HCT116 (cell line): ENCODE measurements around the gene MGME1.

Experiments used
- EZH2 ChIP-seq: fragments of 200-600 bp; sonication (generic); IDR thresholded peaks from 2 replicates; pipeline ENCODE4 v1.6.1; 2017; ENCODE audit warnings: antibody characterized with exemption, mixed run types
- POLR2A ChIP-seq: IDR thresholded peaks from 2 replicates; pipeline ENCODE4 v1.7.0; 2011; ENCODE audit warnings: borderline replicate concordance; ENCODE audit not compliant: insufficient read depth, insufficient read length; ENCODE audit errors: extremely low read depth
- POLR2AphosphoS5 ChIP-seq: IDR thresholded peaks from 2 replicates; pipeline ENCODE4 v1.6.1; 2011; ENCODE audit warnings: mild to moderate bottlenecking, low read depth, low read length, moderate library complexity
- TF ChIP-seq, protein P1 (sequence below), 3 experiments: fragments of 200-600 bp in 1 of 3; sonication (generic) in 1 of 3; IDR thresholded peaks in 2 of 3; conservative IDR thresholded peaks in 1 of 3; 2 replicates each; pipeline ENCODE4 v1.5.1; 2012 to 2017; ENCODE audit warnings: low read depth in 2 of 3, low read length in 2 of 3, antibody characterized with exemption in 1 of 3, borderline replicate concordance in 1 of 3, control low read depth in 1 of 3, mild to moderate bottlenecking in 1 of 3, mixed read lengths in 1 of 3, mixed run types in 1 of 3, moderate library complexity in 1 of 3; ENCODE audit not compliant: insufficient read depth in 1 of 3
- TF ChIP-seq, protein P2 (sequence below): IDR thresholded peaks from 2 replicates; pipeline ENCODE4 v1.6.1; 2011; ENCODE audit warnings: mild to moderate bottlenecking, low read length, moderate library complexity; ENCODE audit not compliant: insufficient replicate concordance; ENCODE audit errors: extremely low read depth
- TF ChIP-seq, protein P3 (sequence below): IDR thresholded peaks from 2 replicates; pipeline ENCODE4 v1.6.1; 2012; ENCODE audit warnings: low read depth

GRCh38 chr20:17925141-17925939 is 43.5 kb upstream of the MGME1 start:
- TF ChIP-seq, protein P1, sequence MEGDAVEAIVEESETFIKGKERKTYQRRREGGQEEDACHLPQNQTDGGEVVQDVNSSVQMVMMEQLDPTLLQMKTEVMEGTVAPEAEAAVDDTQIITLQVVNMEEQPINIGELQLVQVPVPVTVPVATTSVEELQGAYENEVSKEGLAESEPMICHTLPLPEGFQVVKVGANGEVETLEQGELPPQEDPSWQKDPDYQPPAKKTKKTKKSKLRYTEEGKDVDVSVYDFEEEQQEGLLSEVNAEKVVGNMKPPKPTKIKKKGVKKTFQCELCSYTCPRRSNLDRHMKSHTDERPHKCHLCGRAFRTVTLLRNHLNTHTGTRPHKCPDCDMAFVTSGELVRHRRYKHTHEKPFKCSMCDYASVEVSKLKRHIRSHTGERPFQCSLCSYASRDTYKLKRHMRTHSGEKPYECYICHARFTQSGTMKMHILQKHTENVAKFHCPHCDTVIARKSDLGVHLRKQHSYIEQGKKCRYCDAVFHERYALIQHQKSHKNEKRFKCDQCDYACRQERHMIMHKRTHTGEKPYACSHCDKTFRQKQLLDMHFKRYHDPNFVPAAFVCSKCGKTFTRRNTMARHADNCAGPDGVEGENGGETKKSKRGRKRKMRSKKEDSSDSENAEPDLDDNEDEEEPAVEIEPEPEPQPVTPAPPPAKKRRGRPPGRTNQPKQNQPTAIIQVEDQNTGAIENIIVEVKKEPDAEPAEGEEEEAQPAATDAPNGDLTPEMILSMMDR (IDR thresholded peaks at IDR 0.05 in 2 of 3, conservative IDR thresholded peaks at IDR 0.05 in 1 of 3; ENCODE audit: borderline replicate concordance in 1 of 3, insufficient read depth in 1 of 3, low read depth in 2 of 3, low read length in 2 of 3), result no peak
- no peak for TF ChIP-seq POLR2A
- TF ChIP-seq, protein P2, sequence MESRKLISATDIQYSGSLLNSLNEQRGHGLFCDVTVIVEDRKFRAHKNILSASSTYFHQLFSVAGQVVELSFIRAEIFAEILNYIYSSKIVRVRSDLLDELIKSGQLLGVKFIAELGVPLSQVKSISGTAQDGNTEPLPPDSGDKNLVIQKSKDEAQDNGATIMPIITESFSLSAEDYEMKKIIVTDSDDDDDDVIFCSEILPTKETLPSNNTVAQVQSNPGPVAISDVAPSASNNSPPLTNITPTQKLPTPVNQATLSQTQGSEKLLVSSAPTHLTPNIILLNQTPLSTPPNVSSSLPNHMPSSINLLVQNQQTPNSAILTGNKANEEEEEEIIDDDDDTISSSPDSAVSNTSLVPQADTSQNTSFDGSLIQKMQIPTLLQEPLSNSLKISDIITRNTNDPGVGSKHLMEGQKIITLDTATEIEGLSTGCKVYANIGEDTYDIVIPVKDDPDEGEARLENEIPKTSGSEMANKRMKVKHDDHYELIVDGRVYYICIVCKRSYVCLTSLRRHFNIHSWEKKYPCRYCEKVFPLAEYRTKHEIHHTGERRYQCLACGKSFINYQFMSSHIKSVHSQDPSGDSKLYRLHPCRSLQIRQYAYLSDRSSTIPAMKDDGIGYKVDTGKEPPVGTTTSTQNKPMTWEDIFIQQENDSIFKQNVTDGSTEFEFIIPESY, result no peak
- TF ChIP-seq EZH2, result no peak
- TF ChIP-seq POLR2AphosphoS5, result no peak
- TF ChIP-seq, protein P3, sequence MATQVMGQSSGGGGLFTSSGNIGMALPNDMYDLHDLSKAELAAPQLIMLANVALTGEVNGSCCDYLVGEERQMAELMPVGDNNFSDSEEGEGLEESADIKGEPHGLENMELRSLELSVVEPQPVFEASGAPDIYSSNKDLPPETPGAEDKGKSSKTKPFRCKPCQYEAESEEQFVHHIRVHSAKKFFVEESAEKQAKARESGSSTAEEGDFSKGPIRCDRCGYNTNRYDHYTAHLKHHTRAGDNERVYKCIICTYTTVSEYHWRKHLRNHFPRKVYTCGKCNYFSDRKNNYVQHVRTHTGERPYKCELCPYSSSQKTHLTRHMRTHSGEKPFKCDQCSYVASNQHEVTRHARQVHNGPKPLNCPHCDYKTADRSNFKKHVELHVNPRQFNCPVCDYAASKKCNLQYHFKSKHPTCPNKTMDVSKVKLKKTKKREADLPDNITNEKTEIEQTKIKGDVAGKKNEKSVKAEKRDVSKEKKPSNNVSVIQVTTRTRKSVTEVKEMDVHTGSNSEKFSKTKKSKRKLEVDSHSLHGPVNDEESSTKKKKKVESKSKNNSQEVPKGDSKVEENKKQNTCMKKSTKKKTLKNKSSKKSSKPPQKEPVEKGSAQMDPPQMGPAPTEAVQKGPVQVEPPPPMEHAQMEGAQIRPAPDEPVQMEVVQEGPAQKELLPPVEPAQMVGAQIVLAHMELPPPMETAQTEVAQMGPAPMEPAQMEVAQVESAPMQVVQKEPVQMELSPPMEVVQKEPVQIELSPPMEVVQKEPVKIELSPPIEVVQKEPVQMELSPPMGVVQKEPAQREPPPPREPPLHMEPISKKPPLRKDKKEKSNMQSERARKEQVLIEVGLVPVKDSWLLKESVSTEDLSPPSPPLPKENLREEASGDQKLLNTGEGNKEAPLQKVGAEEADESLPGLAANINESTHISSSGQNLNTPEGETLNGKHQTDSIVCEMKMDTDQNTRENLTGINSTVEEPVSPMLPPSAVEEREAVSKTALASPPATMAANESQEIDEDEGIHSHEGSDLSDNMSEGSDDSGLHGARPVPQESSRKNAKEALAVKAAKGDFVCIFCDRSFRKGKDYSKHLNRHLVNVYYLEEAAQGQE, result no peak
